Measurements from ENCODE around the gene MAD1L1. TPM values are rescaled to one million over a fixed set of nuclear protein-coding genes. Genes with fewer than 3 reads are reported as not detected.

Gene MAD1L1
- total and polyA plus RNA-seq, 2 of the 8 experiments (the other 6 are each of a cell fraction or from before 2014, with no cell fraction given): 40.4 to 44.6 TPM

- TF ChIP-seq E2F6 (IDR thresholded peaks at IDR 0.05) (no peak), EZH2 (IDR thresholded peaks at IDR 0.05; ENCODE audit: low read depth, low read length, severe bottlenecking) (no peak), NRF1 (IDR thresholded peaks at IDR 0.05; ENCODE audit: low read depth, low read length) (no peak), TBP (IDR thresholded peaks at IDR 0.05; ENCODE audit: low read depth, low read length) (no peak), ASH2L (IDR thresholded peaks at IDR 0.05; ENCODE audit: low read length) (no peak), POLR2AphosphoS5 (IDR thresholded peaks at IDR 0.05; ENCODE audit: low read depth, low read length) (no peak), RXRA (IDR thresholded peaks at IDR 0.05; ENCODE audit: insufficient read depth, low read depth, low read length) (no peak), BRCA1 (IDR thresholded peaks at IDR 0.05; ENCODE audit: low read depth, low read length) (no peak)
These were observed 2.5 kb downstream of the MAD1L1 start (continued) for GRCh38 chr7:2230226-2230625.
